ENCODE data around the gene FRMD1. TPM values are rescaled to one million over a fixed set of nuclear protein-coding genes. Genes with fewer than 3 reads are reported as not detected.

Gene FRMD1
- total RNA-seq, 1 experiment from 2014 or later: not detected

GRCh38 chr6:168122521-168122920 lies 43.5 kb upstream of the FRMD1 start:
- intact Hi-C loops (cut with micrococcal nuclease): no loop called here
- Mint-ChIP-seq H3K27ac (ENCODE audit: low read depth, unreplicated experiment) (no peak overlapping the region), H3K27me3 (ENCODE audit: insufficient read depth, unreplicated experiment) (peaks cover 24% of the 10 kb centered on the region), H3K4me3 (ENCODE audit: unreplicated experiment) (no peak overlapping the region), H3K36me3 (ENCODE audit: insufficient read depth, unreplicated experiment) (no peaks in the 10 kb centered on the region), H3K4me1 (ENCODE audit: insufficient read depth, unreplicated experiment) (no peaks in the 10 kb centered on the region), H3K9me3 (ENCODE audit: unreplicated experiment) (no peaks in the 10 kb centered on the region)
- ChIA-PET POLR2A (no interaction called here), CTCF (no interaction called here)
- no peak for DNase-seq (ENCODE audit: unreplicated experiment)
- TF ChIP-seq CTCF (IDR thresholded peaks at IDR 0.05; ENCODE audit: unreplicated experiment): no peak
- BruUV-seq (replicated peaks): no TSS peak

- Mint-ChIP-seq H3K27ac (ENCODE audit: low read depth, unreplicated experiment) (no peak overlapping the region), H3K36me3 (ENCODE audit: insufficient read depth, unreplicated experiment) (no peaks in the 10 kb centered on the region), H3K9me3 (ENCODE audit: unreplicated experiment) (no peaks in the 10 kb centered on the region), H3K4me1 (ENCODE audit: insufficient read depth, unreplicated experiment) (no peaks in the 10 kb centered on the region), H3K4me3 (ENCODE audit: unreplicated experiment) (no peak overlapping the region), H3K27me3 (ENCODE audit: insufficient read depth, unreplicated experiment) (peaks cover 22% of the 10 kb centered on the region)
- CTCF ChIA-PET: interaction anchor here (1.8 kb wide), 1 partner anchor 9 kb away, joined by 3 read pairs; no protein-coding TSS in a partner anchor
- TF ChIP-seq CTCF (IDR thresholded peaks at IDR 0.05; ENCODE audit: unreplicated experiment): no peak
- POLR2A ChIA-PET: no interaction called here
- intact Hi-C loops (cut with micrococcal nuclease): no loop called here
- DNase-seq (ENCODE audit: unreplicated experiment): no peak
- no TSS peak for BruUV-seq (replicated peaks)
These were observed 43.0 kb upstream of the FRMD1 start for GRCh38 chr6:168122011-168122410.

- no peak overlapping the region for H3K4me3 Mint-ChIP-seq (ENCODE audit: unreplicated experiment)
- BruUV-seq (replicated peaks): no TSS peak
- no peaks in the 10 kb centered on the region for H3K36me3 Mint-ChIP-seq (ENCODE audit: insufficient read depth, unreplicated experiment)
- no peaks in the 10 kb centered on the region for H3K4me1 Mint-ChIP-seq (ENCODE audit: insufficient read depth, unreplicated experiment)
- POLR2A ChIA-PET: no interaction called here
- H3K9me3 Mint-ChIP-seq (ENCODE audit: unreplicated experiment): no peaks in the 10 kb centered on the region
- peaks cover 14% of the 10 kb centered on the region for H3K27me3 Mint-ChIP-seq (ENCODE audit: insufficient read depth, unreplicated experiment)
- CTCF ChIA-PET: interaction anchor here (1.8 kb wide), 1 partner anchor 10 kb away, joined by 3 read pairs; no protein-coding TSS in a partner anchor
- intact Hi-C loops (cut with micrococcal nuclease): no loop called here
- no peak overlapping the region for H3K27ac Mint-ChIP-seq (ENCODE audit: low read depth, unreplicated experiment)
- no peak for TF ChIP-seq CTCF (IDR thresholded peaks at IDR 0.05; ENCODE audit: unreplicated experiment)
- no peak for DNase-seq (ENCODE audit: unreplicated experiment)
These were observed 42.3 kb upstream of the FRMD1 start for GRCh38 chr6:168121303-168121665.

- Mint-ChIP-seq H3K27me3 (ENCODE audit: insufficient read depth, unreplicated experiment) (peaks cover 8% of the 10 kb centered on the region), H3K9me3 (ENCODE audit: unreplicated experiment) (peaks cover 2% of the 10 kb centered on the region), H3K4me3 (ENCODE audit: unreplicated experiment) (no peak overlapping the region), H3K4me1 (ENCODE audit: insufficient read depth, unreplicated experiment) (no peaks in the 10 kb centered on the region), H3K27ac (ENCODE audit: low read depth, unreplicated experiment) (no peak overlapping the region), H3K36me3 (ENCODE audit: insufficient read depth, unreplicated experiment) (no peaks in the 10 kb centered on the region)
- DNase-seq (ENCODE audit: unreplicated experiment): no peak
- BruUV-seq (replicated peaks): no TSS peak
- POLR2A ChIA-PET: interaction anchor here (0.5 kb wide), 1 partner anchor 157 kb away, joined by 3 read pairs; no protein-coding TSS in a partner anchor
- CTCF ChIA-PET: interaction anchor here (1.8 kb wide), 1 partner anchor 11 kb away, joined by 3 read pairs; no protein-coding TSS in a partner anchor
- TF ChIP-seq CTCF (IDR thresholded peaks at IDR 0.05; ENCODE audit: unreplicated experiment): no peak
- intact Hi-C loops (cut with micrococcal nuclease): no loop called here
These were observed 41.6 kb upstream of the FRMD1 start for GRCh38 chr6:168120390-168121302.

Data from MCF 10A (cell line).